ENCODE data around the gene SH3RF3.

GRCh38 chr2:109346601-109347228 is 217.7 kb downstream of the SH3RF3 start:
- TF ChIP-seq POLR2A (IDR thresholded peaks at IDR 0.05; ENCODE audit: low read length), result no peak
- TF ChIP-seq GATA1 (IDR thresholded peaks at IDR 0.05; ENCODE audit: low read depth, low read length), result no peak
